ENCODE data around the gene SCN8A. TPM values are rescaled to one million over a fixed set of nuclear protein-coding genes. Genes with fewer than 3 reads are reported as not detected.

The SCN8A gene
- total and polyA plus RNA-seq, 3 donors from 2014 or later, result 4.8 to 15.3 (median 11.0) TPM

- DNase-seq, result no peak
- no peak overlapping the region for H3K27ac ChIP-seq
- H3K4me3 ChIP-seq, result no peak overlapping the region
- intact Hi-C loops (cut with DNase I; ENCODE audit: low total_unique reads), result no loop called here
- no peaks in the 10 kb centered on the region for H3K4me1 ChIP-seq
- TF ChIP-seq POLR2A (IDR thresholded peaks at IDR 0.05), result no peak
- H3K9me3 ChIP-seq, result no peaks in the 10 kb centered on the region
- no peaks in the 10 kb centered on the region for H3K27me3 ChIP-seq
- H3K36me3 ChIP-seq (ENCODE audit: low read depth, missing control alignments), result no peaks in the 10 kb centered on the region
- WGBS, 2 donors, result 72 to 76% methylated on average over 2 of the region's 2 CpGs
Observed at GRCh38 chr12:51692016-51692415, 101.0 kb downstream of the SCN8A start.

DNA sequence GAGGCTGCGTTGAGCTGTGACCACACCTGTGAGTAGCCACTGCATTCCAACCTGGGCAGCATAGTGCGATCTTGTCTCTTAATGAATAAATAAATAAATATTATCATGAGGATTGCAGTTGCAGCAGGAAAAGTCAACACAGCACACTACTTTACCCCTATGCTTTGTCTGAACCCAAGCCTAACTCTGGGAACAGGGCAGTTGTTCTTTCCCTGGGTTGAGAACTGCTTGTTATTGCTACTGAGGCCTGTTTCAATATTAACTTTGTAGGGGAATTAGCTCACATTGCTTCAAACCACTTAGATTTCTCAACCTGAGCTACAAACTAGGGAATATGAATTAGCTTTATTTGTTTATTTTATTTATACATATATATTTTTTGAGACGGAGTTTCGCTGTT is 102.5 kb downstream of the SCN8A start:
- H3K27ac ChIP-seq, result no peak overlapping the region
- DNase-seq, result no peak
- H3K4me1 ChIP-seq, result no peaks in the 10 kb centered on the region
- intact Hi-C loops (cut with DNase I; ENCODE audit: low total_unique reads), result no loop called here
- H3K9me3 ChIP-seq, result no peaks in the 10 kb centered on the region
- no peaks in the 10 kb centered on the region for H3K36me3 ChIP-seq (ENCODE audit: low read depth, missing control alignments)
- TF ChIP-seq POLR2A (IDR thresholded peaks at IDR 0.05), result no peak
- TF ChIP-seq, protein P1, sequence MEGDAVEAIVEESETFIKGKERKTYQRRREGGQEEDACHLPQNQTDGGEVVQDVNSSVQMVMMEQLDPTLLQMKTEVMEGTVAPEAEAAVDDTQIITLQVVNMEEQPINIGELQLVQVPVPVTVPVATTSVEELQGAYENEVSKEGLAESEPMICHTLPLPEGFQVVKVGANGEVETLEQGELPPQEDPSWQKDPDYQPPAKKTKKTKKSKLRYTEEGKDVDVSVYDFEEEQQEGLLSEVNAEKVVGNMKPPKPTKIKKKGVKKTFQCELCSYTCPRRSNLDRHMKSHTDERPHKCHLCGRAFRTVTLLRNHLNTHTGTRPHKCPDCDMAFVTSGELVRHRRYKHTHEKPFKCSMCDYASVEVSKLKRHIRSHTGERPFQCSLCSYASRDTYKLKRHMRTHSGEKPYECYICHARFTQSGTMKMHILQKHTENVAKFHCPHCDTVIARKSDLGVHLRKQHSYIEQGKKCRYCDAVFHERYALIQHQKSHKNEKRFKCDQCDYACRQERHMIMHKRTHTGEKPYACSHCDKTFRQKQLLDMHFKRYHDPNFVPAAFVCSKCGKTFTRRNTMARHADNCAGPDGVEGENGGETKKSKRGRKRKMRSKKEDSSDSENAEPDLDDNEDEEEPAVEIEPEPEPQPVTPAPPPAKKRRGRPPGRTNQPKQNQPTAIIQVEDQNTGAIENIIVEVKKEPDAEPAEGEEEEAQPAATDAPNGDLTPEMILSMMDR (IDR thresholded peaks at IDR 0.05), result no peak
- 91 to 94% methylated on average over 4 of the region's 4 CpGs for WGBS, 2 donors
- H3K27me3 ChIP-seq, result no peaks in the 10 kb centered on the region
- no peak overlapping the region for H3K4me3 ChIP-seq

GRCh38 chr12:51694146-51694545 is 103.1 kb downstream of the SCN8A start:
- intact Hi-C loops (cut with DNase I; ENCODE audit: low total_unique reads), result no loop called here
- Histone ChIP-seq H3K27ac (no peak overlapping the region), H3K36me3 (ENCODE audit: low read depth, missing control alignments) (no peaks in the 10 kb centered on the region), H3K27me3 (no peaks in the 10 kb centered on the region), H3K4me3 (no peak overlapping the region), H3K4me1 (no peaks in the 10 kb centered on the region), H3K9me3 (no peaks in the 10 kb centered on the region)
- TF ChIP-seq, protein P1 (IDR thresholded peaks at IDR 0.05), result no peak
- no peak for TF ChIP-seq POLR2A (IDR thresholded peaks at IDR 0.05)
- WGBS, 2 donors, result 67 to 73% methylated on average over 4 of the region's 4 CpGs
- DNase-seq, result no peak

GRCh38 chr12:51695241-51696010 is 104.4 kb downstream of the SCN8A start:
- intact Hi-C loops (cut with DNase I; ENCODE audit: low total_unique reads), result no loop called here
- 91 to 93% methylated on average over 1 of the region's 1 CpG for WGBS, 2 donors
- Histone ChIP-seq H3K9me3 (no peaks in the 10 kb centered on the region), H3K27ac (no peak overlapping the region), H3K27me3 (no peaks in the 10 kb centered on the region), H3K4me3 (no peak overlapping the region), H3K4me1 (no peaks in the 10 kb centered on the region), H3K36me3 (ENCODE audit: low read depth, missing control alignments) (no peaks in the 10 kb centered on the region)
- TF ChIP-seq POLR2A (IDR thresholded peaks at IDR 0.05), result no peak
- TF ChIP-seq, protein P1 (IDR thresholded peaks at IDR 0.05), result no peak
- no peak for DNase-seq

DNA sequence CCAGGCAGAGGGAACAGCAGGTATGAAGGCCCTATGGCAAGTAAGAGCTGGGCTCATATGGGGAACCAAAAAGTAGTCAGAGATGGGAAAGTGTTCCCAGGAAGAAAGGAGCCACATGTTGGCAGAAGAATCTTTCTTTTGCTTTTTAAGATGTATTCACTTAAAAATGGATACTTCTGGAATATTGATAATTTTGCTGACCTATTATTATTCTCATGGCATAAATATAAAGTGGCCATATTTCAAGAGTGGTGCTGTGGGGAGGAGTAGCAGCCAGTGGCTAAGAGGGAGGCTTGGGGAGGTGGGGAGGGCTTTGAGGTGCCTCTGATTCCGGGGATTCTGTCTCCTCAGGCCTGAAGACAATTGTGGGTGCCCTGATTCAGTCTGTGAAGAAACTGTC is 108.2 kb downstream of the SCN8A start:
- 81 to 89% methylated on average over 1 of the region's 1 CpG for WGBS, 2 donors

More for the DNA sequence above, 108.2 kb downstream of the SCN8A start:
- Histone ChIP-seq H3K27me3 (no peaks in the 10 kb centered on the region), H3K4me3 (no peak overlapping the region), H3K36me3 (ENCODE audit: low read depth, missing control alignments) (no peaks in the 10 kb centered on the region), H3K4me1 (no peaks in the 10 kb centered on the region), H3K9me3 (no peaks in the 10 kb centered on the region), H3K27ac (no peak overlapping the region)
- intact Hi-C loops (cut with DNase I; ENCODE audit: low total_unique reads), result no loop called here
- no peak for DNase-seq
- TF ChIP-seq POLR2A (IDR thresholded peaks at IDR 0.05), result no peak
- TF ChIP-seq, protein P1 (IDR thresholded peaks at IDR 0.05), result no peak

Data from testis (tissue), 3 donors.